ENCODE measurements around the gene TBC1D14.

TBC1D14 gene

DNA sequence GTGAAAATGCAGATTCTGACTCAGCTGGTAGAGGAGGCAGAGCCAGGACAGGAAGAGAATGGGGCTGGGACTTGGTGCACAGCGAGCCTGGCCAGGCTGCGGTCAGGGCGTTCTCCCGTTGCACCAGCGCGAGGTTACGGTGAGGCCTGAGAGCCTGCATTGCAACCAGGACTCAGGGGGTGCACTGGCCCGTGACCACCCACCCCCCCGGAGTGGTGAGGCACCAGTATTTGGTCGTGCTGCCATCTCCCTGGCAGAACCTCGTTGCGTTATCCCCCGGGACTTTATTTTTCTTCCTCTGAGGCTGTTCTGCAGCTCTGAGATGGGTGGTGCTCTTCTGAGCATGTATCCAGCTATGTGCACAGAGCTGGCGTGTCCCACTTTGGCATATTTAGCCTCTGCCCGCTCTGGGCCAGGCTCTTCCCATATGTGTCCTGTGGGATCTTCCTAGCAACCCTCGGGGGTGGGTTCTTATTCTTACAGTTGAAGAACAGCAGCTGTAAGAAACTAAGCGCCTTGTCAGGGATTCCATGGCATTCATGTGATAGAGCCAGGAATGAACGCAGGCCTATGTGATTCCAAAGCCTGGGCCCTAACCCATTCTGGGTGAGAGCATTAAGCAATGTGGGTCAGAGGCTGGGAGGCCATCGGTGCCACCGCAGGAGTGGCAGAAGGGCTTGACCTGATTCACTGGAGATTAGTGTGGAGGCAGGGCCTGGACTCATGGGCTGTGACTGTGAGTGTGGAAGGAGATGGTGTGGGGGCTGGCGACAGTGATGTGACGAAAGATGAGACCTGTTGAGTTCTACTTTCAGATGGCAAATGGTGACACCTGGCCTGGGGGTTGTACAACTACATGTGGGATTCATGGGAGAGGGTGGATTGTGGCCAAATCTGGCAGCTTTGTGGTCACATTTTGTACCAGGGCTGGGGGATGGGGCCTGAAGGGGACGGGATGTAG is 136.6 kb downstream of the TBC1D14 start:
- DNase-seq, result peak in 2 of 10 donors; percentile 57 to 72
- intact Hi-C loops (cut with DNase I), result no loop called here

DNA sequence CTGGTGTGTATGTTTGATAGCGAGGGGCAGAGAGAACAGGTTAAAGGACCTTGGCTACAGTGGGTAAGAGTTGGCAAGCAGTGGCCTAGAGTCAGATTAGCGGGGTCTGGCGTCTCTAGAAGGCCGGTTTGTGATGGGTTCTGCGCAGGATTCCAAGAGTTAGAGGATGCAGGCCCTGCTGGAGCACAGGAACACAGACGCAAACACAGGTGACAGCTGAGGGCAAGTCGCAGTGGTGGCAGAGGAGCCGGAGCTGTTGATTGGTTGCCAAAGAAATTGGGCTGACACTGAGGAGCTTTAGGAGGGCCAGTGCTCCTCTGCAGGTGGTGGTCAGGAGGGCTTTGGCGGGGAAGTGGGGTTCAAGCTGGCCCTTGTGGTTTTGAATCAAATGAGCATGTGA is 137.3 kb downstream of the TBC1D14 start:
- DNase-seq, result peak in 1 of 10 donors; percentile 66
- intact Hi-C loops (cut with DNase I), result no loop called here

DNA sequence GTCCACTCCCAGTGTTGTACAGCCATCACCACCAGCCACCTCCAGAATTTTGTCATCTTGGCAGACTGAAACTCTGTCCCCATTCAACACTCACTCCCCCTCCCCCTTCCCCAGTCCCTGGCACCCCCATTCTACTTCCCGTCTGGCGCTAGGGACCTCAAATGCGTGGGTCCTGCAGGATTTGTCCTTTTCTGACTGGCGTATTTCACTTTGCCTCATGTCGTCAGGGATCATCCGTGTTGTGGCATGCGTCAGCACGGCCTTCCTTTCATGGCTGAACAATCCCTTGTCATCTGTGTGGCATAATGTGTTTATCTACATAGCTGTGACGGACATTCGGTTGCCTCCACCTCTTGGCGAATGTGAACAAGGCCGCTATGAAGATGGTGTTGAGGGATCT is 139.0 kb downstream of the TBC1D14 start:
- intact Hi-C loops (cut with DNase I), result no loop called here
- peak in 1 of 10 donors; percentile 66 for DNase-seq

DNA sequence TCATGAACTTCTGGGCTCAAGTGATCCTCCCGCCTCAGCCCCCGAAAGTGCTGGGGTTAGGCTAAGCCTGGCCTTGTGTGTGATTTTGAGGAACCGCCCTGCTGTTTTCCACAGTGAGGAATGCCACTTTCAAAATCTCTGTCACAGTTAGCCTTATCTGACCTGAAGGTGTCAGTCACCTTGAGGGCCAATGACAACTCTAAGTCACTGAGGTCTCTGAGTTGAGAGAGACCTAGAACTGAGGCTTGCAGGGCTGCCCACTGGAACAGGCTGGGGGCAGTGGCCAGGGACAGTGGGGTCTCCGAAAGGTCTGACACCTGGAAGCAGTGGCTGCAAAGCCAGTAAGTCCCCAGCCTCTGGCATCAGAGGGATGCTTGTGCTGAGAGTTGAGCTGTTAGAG is 139.7 kb downstream of the TBC1D14 start:
- intact Hi-C loops (cut with DNase I), result no loop called here

DNA sequence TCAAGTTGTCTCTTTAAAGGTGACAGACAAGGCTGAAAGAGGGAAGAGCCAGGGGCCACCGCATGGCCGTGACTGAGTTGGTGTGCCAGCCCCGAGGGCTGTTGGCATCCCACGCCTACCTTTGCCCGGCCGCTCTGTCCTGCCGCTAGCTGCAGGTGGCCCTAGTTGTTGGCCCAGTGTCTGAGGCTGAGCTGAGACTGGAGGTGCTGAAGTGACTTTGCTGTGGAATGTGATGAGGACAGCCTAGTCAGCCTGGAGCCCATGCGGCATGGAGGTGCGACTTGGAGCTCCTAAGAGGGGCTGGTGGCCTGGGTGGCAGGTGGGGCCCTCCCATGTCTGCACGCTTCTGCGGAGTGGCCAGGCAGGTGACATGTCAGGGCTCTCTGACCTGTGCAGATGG is 140.1 kb downstream of the TBC1D14 start:
- intact Hi-C loops (cut with DNase I), result no loop called here
- DNase-seq, result peak in 1 of 10 donors; percentile 79

More for the DNA sequence above, 139.7 kb downstream of the TBC1D14 start:
- DNase-seq, result peak in 1 of 10 donors; percentile 42

DNA sequence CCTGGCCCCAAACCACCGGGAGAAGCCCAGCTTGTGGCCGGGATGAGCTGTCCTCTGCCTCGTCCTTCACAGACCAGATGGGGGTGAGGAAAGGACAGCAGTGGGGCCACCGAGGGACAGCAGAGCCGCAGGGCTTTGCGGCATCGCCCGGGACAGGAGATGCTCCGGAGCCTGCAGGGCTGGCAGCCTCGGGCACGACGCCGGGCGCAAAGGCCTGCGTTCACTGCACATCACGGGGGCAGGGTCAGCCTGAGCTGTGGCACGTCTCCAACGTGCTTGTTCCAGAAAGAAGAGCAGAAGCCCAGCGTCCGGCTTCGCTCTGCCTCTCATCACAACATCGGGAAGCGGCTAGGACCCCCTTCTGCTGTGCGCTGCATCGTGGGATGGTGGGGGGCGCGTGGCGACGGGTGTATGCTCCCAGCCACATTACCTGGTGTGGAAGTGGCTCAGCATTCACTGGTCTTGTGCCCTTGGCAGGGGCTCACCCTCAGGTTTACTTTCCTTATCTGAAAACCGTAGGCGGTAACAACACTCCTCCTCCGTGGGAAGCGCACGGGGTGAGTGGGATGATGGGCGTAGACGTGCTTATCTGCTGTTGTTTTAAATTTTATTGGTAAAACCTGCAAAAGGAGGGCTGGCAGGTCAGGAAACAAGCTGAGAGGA is 141.0 kb downstream of the TBC1D14 start:
- DNase-seq, result peak in 1 of 10 donors; percentile 77
- intact Hi-C loops (cut with DNase I), result no loop called here

DNA sequence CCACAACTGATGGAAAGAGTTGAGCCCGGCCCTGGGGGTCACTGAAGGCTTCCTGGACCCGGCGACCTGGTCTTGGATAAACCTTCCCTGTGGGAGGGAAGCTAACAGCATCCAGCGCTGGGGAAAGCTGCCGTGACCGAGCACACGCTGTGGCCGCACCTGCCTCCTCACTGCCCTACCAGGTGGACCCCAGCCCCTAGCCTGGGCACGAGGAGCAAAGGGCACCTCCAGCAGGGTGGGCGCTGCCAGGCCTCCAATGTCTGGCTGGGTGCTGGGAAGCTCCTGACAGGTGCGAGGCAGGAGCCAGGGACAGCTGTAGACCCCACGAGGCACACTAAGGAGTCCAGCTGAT is 141.5 kb downstream of the TBC1D14 start:
- peak in 1 of 10 donors; percentile 42 for DNase-seq
- intact Hi-C loops (cut with DNase I), result no loop called here

DNA sequence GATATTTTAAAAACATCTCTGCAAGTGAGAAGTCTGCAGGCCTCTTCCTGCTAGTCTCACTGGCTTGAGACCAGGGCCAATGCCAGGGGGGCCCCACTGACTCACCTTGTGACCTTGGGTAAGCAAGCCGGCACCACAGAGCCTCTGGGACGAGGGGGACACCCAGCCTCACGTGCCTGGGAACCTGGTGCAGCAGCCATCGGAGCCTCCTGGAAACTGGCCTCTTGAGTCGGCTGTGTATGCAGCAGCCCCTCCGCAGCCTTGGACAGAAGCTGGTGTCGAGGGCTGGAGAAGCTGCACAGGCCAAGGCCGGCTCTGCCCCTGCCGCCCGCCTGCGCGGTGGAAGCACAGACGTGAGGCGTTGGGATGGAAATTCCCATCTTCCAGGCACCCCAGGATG is 142.3 kb downstream of the TBC1D14 start:
- intact Hi-C loops (cut with DNase I), result no loop called here
- DNase-seq, result peak in 1 of 10 donors; percentile 76

DNA sequence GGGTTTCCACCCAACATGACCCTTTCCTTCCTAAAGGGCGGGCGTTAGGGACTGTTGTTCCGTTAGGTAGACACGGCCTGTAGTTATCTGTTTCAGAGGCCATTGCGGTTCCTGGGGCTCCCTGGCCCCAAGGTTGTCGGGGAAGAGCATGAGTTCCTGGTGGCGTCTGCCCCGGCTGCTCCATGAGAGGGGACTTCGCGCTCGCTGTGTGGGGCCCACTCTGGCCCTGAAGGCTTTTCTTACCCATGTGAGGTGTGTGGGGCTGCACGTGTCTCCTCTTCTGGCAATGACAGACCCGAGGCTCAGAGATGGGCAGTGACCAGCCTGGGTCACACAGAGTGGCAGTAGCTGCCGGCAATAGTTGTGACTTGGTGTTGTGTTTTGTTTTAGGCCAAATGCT is 142.7 kb downstream of the TBC1D14 start:
- intact Hi-C loops (cut with DNase I), result no loop called here
- peak in 2 of 10 donors; percentile 43 to 51 for DNase-seq

DNA sequence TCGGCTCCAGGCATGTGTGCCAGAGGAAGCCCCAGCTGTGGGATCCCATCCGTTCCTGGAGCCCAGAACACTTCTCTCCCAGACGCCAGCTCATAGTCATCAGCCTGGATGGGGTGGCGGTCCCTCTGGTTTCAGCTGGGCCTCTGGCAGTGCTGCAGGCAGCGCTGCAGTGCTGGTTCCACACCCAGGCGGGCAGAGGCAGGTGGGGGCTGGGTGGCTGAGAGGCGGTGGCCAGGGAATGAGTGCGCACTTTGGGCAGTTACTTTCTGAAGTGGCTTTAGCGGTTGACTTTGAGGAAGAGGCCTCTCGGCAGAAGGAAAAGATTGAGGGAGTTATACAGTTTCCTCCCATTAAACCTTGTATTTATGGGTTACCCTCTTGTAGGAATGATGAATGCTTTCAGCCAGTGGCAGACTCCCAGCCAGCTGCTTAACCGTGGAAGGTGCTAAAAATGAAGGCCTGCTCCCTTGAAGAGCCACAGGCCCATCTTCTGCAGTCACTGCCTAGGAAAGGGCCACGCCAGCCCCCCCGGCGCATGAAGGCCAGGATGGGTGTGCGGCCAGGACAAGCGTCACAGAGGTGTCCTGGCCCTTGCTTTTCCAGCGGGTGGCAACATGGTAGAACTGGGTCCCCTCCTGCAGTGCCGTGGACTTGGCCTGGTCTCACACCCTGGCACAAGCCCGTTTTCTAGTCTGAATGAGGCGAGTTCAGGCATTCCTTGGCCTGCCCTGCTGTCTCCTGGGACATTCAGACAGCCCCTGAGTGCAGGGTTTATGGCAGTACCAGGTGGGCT is 143.5 kb downstream of the TBC1D14 start:
- peak in 3 of 10 donors; percentile 27 to 84 (median 81) for DNase-seq

DNA sequence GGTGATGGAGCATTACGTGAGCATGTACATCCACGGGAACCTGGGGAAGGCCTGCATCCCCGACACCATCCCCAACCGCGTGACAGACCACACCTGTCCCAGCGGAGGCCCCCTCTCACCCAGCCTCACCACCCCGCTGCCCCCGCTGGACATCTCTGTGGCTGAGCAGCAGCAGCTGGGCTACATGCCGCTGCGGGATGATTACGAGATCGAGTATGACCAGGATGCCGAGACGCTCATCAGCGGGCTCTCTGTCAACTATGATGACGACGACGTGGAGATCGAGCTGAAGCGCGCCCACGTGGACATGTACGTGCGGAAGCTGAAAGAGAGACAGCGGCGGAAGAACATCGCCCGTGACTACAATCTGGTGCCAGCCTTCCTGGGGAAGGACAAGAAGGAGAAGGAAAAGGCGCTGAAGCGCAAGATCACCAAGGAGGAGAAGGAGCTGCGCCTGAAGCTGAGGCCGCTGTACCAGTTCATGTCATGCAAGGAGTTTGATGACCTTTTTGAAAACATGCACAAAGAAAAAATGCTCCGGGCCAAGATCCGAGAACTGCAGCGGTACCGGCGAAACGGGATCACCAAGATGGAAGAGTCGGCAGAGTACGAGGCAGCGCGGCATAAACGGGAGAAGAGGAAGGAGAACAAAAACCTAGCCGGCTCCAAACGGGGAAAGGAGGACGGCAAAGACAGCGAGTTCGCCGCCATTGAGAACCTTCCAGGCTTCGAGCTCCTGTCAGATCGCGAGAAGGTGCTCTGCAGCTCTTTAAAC is 144.7 kb downstream of the TBC1D14 start:
- intact Hi-C loops (cut with DNase I), result no loop called here
- DNase-seq, result peak in 2 of 10 donors; percentile 67 to 83

More for the DNA sequence above, 143.5 kb downstream of the TBC1D14 start:
- intact Hi-C loops (cut with DNase I), result no loop called here

DNA sequence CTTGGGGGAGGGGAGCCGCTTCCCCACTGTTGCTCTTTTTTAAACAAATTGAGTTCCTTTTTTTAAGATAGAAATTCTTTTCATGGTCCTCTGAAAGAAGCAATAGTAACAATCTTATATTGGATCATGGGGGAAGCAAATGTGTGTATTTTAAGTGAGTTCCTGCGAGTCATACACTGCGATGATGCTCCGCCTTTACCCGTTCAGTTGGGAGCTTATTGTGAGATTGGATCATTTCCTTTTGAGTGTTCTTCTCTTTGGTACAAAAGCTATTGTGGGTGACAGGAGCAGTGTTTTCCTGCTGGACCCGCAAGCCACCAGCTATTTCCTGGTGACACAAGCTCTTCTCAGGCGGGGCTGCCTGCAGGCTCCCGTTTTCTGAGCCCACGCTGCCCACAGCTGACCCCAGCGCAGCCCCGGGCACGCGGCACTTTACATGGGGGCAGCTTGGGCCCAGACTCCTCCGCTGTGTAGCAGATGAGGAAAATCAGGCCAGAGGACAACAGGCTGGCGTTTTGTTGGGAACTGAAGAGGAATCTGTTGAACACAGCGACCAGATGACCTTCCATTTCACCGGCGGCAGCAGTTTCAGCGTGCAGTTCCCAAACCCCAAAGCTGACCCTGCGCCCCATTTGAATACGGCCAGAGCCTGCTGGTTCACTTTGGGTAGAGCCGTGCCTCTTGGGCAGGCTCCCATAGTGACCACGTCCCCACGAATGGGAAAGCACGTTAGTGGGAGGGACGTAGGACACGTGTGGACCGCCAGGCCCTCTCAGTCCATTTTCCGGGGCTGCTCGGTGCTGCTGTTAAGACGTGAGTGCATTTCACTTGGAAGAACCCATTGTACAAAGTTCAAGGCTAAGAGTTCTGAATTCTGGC is 145.7 kb downstream of the TBC1D14 start:
- peak in 1 of 10 donors; percentile 66 for DNase-seq
- intact Hi-C loops (cut with DNase I), result no loop called here

DNA sequence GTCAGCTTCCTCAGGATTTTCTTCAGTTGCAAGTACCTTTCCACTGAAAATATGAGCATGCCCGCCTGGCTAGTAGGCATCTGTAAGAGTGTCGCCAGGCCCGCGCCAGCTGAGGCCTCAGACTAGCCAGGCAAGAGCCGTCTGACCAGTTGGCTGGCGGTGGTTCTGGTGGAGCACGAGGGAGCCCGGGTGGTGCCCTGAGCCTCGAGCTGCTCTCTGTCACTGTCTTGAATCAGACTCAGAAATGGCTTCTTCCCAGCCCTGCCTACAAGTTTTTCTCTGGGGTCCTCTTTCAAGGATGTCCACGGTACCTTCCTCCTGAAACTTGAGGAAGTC is 146.3 kb downstream of the TBC1D14 start:
- intact Hi-C loops (cut with DNase I), result no loop called here
- peak in 1 of 10 donors; percentile 71 for DNase-seq

DNA sequence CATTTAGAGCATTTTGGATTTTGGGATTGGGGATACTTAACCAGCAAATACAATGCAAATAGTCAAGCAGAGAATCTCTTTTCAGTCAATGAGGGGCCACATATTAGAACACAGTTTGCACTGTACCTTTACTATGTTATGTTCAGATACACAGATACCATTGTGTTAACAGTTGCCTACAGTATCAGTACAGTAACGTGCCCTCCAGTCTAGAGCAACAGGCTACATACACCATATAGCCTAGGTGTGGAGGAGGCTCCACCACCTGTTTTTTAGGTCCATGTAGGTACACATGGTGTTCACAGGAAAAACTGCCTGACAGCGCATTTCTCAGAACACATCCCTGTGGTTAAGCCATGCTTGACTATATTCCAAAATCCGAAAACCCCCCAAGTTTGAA is 149.2 kb downstream of the TBC1D14 start:
- intact Hi-C loops (cut with DNase I), result no loop called here
- DNase-seq, result no peak

DNA sequence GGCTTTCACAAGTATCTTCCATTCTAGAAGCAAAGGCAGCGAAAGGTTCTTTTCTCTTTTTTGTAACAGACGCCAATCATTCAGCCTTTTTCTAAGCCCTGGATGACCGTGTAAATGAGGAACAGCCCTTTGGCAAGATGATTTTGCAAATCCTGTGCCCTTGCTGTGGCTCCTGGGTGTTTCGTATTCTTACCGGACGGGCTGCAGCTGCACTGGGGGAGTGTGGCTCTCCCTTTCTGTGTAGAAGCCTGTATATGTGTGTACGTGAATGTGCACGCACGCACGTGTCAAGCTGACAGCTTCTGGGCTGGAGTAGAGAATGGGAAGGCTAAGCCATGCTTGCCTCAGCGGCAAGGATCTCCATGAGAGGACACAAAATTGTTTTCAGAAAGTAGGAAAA is 150.0 kb downstream of the TBC1D14 start:
- DNase-seq, result no peak
- intact Hi-C loops (cut with DNase I), result loop anchor here (10.0 kb wide), 1 partner anchor 275 kb away; the partner anchor contains the start of gene KIAA0232

DNA sequence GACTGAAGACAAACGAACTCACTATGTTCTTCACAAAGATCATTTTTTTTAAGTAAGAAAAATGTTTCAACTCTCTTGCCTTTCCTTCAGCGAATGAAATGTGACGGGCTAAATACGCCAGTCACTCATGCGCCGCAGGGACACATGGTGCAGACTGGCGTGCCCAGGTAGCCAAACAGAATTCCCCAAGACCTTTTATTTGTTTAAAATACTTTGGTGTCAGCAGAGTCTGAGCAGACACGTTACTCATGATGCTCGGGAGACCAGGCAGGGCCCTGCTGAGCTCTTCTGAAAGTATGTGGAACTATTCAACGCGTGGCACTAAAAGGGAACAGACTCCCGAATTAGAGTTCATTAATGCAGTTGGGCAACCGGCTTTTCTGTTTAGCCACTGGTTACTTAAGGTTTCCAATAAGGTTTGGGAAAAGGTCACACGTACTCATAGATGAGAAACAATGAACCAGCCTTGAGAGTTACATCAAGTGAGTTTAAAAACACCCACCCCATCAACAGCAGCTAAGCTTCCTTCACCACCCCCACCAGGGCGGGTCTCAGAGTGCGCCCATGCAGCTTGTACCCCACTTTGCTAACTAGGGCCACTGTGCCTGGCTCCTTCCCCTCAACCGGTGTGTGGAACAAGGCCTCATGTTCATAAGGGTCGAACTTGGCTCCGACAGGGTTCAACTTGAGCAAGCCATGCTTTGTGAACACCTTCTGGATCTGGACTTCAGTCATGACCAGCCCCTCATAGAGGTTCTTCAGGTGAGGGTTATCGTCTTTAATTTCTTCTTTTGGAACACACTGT is 150.9 kb downstream of the TBC1D14 start:
- peak in 1 of 10 donors; percentile 68 for DNase-seq
- intact Hi-C loops (cut with DNase I), result loop anchor here (10.0 kb wide), 1 partner anchor 276 kb away; the partner anchor contains the start of gene KIAA0232

DNA sequence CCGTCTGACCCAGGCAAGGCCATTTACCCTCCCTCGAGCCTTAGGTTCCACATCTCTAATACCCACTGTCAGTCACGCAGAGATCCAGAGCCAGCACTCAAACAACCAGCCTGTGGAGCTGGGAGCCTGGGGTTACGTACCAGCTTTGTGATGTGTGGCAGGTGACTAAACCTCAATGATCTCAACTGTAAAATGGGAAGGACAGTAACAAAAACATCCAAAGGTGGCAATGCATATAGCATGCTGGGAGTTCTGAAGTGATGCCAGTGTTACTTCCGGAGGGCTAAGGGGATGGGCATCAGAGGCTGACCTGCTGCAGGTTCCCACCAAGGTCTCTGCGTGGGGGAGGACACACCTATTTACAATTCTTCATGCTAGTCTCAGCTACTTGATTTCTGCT is 152.2 kb downstream of the TBC1D14 start:
- DNase-seq, result no peak
- intact Hi-C loops (cut with DNase I), result loop anchor here (10.0 kb wide), 1 partner anchor 277 kb away; the partner anchor contains the start of gene KIAA0232

DNA sequence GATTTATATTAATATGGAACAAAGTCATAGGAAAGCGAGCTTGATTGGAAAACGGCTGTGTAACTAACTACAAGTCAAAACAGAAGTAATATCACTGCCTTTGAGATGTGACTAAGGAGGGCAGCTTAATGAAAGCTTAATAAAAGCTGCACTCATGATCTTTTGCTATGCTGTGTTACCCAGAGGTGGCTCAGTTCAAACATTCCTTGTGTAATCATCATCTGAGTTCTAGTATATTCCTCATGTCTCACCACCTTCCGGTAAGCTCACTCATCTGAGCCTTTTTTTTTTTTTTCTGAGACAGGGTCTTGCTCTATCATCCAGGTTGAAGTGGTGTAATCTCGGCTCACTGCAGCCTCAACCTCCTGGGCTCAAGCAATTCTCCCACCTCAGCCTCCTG is 153.2 kb downstream of the TBC1D14 start:
- peak in 1 of 10 donors; percentile 33 for DNase-seq
- intact Hi-C loops (cut with DNase I), result loop anchor here (10.0 kb wide), 1 partner anchor 278 kb away; the partner anchor contains the start of gene KIAA0232

Data from posterior cingulate gyrus (tissue), 11 donors.